Right atrium auricular region (tissue), 2 donors: ENCODE data around the gene PCNT. TPM values are rescaled to one million over a fixed set of nuclear protein-coding genes. Genes with fewer than 3 reads are reported as not detected.

Experiments used
- DNase-seq: peaks from one replicate; pipeline ENCODE4 v3.0.0-alpha.2; 2019; ENCODE audit warnings: low spot score
- H3K27ac ChIP-seq, 2 donors: fragments of 200-600 bp; sonication (generic); 1 replicate in 1 of 2; 2 replicates in 1 of 2; pipeline ENCODE4 v1.5.1; 2016 to 2019
- H3K27me3 ChIP-seq, 2 donors: fragments of 200-600 bp; sonication (generic); one replicate each; pipeline versions ENCODE4 v1.5.1 to v1.6.0; 2017 to 2019
- H3K36me3 ChIP-seq: fragments of 200-600 bp; sonication (generic); one replicate; pipeline ENCODE4 v1.5.1; 2016
- H3K4me1 ChIP-seq, 2 donors: fragments of 200-600 bp; sonication (generic); one replicate each; pipeline versions ENCODE4 v1.5.1 to v1.6.0; 2017 to 2019
- H3K4me3 ChIP-seq, 2 donors: fragments of 200-600 bp; sonication (generic); 1 replicate in 1 of 2; 2 replicates in 1 of 2; pipeline ENCODE4 v1.5.1; 2017 to 2019; ENCODE audit warnings: mild to moderate bottlenecking in 1 of 2, moderate library complexity in 1 of 2
- H3K9me3 ChIP-seq, 2 donors: fragments of 200-600 bp; sonication (generic); one replicate each; pipeline ENCODE4 v1.5.1; 2019
- total RNA-seq, 2 donors: library from RNA; depleted of rRNA; stranded (reverse); fragments of >200 nt; gene quantifications; one replicate each; pipeline ENCODE4 v1.1.0, GENCODE V29; 2016
- TF ChIP-seq, protein P1 (sequence below), 2 donors: fragments of 200-600 bp; sonication (generic); IDR thresholded peaks; one replicate each; pipeline ENCODE4 v1.5.1; 2019; ENCODE audit warnings: antibody characterized with exemption in 2 of 2

PCNT gene
- total RNA-seq, 2 donors from 2014 or later, result 31.7 to 40.3 TPM

DNA sequence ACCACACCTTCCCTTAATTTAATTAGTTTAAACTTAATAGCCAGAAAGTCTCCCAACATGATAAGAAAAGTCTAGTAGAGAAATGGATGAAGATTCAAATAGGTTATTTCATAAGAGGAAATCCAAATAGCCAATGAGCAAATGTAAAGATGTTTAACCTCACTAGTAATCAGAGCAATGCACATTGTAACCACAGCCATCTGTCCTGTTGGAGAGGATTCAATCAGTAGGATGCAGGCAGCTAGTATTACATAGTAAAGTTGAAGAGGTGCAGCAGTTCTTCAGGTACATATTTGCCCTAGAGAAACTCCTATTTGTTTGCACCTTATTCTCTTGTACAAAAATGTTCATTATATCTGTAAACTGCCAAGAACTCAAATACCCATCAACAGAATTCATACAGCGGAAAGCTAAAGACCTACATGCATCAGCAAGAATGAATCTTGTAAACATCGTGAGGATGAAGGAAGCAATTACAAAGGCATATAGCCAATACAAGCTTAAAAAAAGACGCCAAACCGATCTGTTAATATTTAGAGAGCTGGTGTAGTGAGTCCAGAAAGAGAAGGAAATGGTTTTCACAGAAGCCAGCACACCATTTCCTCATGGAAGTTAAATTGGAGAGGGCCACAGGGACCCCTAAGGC, 162.6 kb downstream of the PCNT start:
- peaks cover 19% of the 10 kb centered on the region for H3K36me3 ChIP-seq
- TF ChIP-seq, protein P1, sequence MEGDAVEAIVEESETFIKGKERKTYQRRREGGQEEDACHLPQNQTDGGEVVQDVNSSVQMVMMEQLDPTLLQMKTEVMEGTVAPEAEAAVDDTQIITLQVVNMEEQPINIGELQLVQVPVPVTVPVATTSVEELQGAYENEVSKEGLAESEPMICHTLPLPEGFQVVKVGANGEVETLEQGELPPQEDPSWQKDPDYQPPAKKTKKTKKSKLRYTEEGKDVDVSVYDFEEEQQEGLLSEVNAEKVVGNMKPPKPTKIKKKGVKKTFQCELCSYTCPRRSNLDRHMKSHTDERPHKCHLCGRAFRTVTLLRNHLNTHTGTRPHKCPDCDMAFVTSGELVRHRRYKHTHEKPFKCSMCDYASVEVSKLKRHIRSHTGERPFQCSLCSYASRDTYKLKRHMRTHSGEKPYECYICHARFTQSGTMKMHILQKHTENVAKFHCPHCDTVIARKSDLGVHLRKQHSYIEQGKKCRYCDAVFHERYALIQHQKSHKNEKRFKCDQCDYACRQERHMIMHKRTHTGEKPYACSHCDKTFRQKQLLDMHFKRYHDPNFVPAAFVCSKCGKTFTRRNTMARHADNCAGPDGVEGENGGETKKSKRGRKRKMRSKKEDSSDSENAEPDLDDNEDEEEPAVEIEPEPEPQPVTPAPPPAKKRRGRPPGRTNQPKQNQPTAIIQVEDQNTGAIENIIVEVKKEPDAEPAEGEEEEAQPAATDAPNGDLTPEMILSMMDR (IDR thresholded peaks at IDR 0.05), result no peak

DNA sequence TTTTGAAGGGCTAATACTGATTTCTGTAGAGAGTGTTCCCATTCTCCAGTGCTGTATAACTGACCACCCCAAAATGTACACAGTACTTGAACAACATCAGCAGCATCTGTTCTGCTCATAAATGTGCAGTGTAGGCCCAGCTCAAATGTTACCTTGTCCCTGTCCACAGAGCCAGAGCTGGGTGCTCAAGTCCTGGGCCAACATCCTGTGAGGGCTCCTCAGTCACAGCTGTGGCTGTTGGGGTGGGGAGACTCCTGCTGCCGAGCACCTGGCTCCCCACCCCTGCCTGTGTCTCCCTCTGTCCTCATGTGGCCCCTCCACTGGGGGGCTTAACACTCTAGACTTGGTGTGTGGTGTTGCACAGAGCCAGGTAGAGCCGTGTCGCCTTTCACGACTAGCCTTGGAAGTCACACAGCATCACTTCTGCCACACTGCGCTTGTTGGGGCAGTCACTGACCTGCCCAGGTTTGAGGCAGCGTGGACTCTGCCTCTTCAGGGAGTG, 165.3 kb downstream of the PCNT start:
- TF ChIP-seq, protein P1 (IDR thresholded peaks at IDR 0.05), result no peak
- no peak for DNase-seq
- no peaks in the 10 kb centered on the region for H3K9me3 ChIP-seq
- no peaks in the 10 kb centered on the region for H3K4me1 ChIP-seq
- H3K27me3 ChIP-seq, result no peaks in the 10 kb centered on the region
- no peak overlapping the region for H3K27ac ChIP-seq
- H3K4me3 ChIP-seq, result no peak overlapping the region
- peaks cover 26% of the 10 kb centered on the region for H3K36me3 ChIP-seq

More for the DNA sequence above, 162.6 kb downstream of the PCNT start:
- Histone ChIP-seq H3K4me3 (no peak overlapping the region), H3K27me3 (no peaks in the 10 kb centered on the region), H3K4me1 (peaks cover 0 to 19% of the 10 kb centered on the region in 2 donors), H3K9me3 (no peaks in the 10 kb centered on the region), H3K27ac (no peak overlapping the region)
- no peak for DNase-seq

DNA sequence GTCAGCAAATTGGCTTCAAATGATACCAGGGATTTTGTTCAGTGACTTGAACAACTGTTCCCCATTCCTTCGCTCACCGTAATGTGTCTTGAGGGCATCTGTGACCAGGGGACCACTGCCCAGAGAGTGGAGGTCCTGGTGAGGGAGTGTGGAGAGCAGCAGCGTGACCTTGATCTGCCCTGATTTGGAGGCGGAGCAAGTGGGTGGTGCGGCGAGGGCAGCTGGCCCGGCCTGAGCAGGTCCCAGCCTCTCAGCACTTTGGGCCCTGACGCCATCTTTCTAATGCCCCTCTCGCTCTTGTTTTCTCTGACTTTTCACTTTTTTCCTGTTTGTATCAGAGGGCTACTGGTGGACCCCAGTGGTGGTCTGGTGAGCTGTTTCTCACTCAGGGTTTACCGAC, 165.8 kb downstream of the PCNT start:
- Histone ChIP-seq H3K36me3 (peaks cover 26% of the 10 kb centered on the region), H3K4me3 (no peak overlapping the region), H3K27ac (no peak overlapping the region), H3K4me1 (no peaks in the 10 kb centered on the region), H3K9me3 (no peaks in the 10 kb centered on the region), H3K27me3 (no peaks in the 10 kb centered on the region)
- TF ChIP-seq, protein P1 (IDR thresholded peaks at IDR 0.05), result no peak
- DNase-seq, result no peak

DNA sequence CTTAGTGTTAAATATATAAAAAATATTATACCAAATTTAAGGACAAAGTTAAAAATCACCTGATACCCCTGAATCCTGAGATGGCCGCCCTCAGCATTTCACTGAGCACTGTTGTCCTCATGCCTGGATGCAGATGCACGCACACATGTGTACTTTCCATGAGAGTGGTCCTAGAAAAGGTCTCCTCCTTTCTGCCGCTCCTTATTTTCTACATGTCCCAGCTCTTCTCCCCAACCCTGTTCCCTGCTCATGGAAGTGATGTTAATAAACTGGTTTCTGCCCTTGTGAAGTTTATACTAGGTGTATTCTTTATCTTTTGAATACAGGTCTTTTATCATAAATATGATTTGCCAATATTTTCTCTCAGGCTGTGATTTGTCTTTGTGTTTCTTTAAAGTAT, 167.6 kb downstream of the PCNT start:
- Histone ChIP-seq H3K4me3 (no peak overlapping the region), H3K36me3 (peaks cover 20% of the 10 kb centered on the region), H3K9me3 (no peaks in the 10 kb centered on the region), H3K27me3 (no peaks in the 10 kb centered on the region), H3K27ac (no peak overlapping the region), H3K4me1 (no peaks in the 10 kb centered on the region)
- TF ChIP-seq, protein P1 (IDR thresholded peaks at IDR 0.05), result no peak
- no peak for DNase-seq

DNA sequence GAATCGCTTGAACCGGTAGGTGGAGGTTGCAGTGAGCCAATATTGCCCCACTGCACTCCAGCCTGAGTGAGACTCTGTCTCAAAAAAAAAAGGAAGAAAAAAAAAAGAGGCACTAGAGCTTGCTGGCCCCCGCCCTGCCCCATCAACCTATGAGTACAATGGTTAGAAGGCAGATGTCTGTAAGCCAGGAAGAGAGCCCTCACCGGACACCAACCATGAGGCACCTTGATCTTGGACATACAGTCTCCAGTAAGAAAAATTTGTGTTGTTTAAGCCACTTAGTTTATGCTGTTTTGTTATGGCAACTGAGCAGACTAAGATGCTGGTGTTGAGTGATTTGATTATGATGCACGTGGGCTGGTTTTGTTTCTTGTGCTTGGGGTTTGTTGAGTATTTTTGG, 168.9 kb downstream of the PCNT start:
- H3K9me3 ChIP-seq, result no peaks in the 10 kb centered on the region
- no peak overlapping the region for H3K27ac ChIP-seq
- H3K36me3 ChIP-seq, result peaks cover 26% of the 10 kb centered on the region
- no peaks in the 10 kb centered on the region for H3K27me3 ChIP-seq
- TF ChIP-seq, protein P1 (IDR thresholded peaks at IDR 0.05), result no peak
- no peaks in the 10 kb centered on the region for H3K4me1 ChIP-seq
- no peak for DNase-seq
- no peak overlapping the region for H3K4me3 ChIP-seq

DNA sequence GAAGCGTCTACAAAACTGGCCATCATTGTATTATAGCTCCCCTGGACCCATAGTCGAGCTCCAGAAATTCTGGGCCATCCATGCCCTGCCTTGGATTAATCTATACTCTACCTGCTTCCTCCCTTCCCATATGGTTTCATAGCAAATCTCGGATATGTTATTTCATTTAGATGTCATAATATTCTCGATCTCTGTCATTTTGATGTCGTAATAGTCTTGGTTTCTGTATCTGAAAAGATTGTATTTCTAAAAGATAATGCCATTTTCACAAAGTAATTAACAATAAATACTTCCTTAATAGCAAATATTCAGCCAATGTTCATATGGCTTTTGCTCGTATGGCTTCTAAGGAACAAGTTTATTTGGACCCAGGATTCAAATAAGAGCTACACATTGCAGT, 169.9 kb downstream of the PCNT start:
- Histone ChIP-seq H3K36me3 (peaks cover 36% of the 10 kb centered on the region), H3K4me3 (no peak overlapping the region), H3K27me3 (no peaks in the 10 kb centered on the region), H3K27ac (no peak overlapping the region), H3K4me1 (no peaks in the 10 kb centered on the region), H3K9me3 (no peaks in the 10 kb centered on the region)
- TF ChIP-seq, protein P1 (IDR thresholded peaks at IDR 0.05), result no peak
- DNase-seq, result no peak
